GM12878 (cell line): ENCODE measurements around the gene CCND2. TPM values are rescaled to one million over a fixed set of nuclear protein-coding genes. Genes with fewer than 3 reads are reported as not detected.

ENCODE experiments used
- ASH2L ChIP-seq: fragments of 300-600, 200-600 bp; sonication (generic); IDR thresholded peaks from 2 replicates; pipeline ENCODE4 v1.6.1; 2017; ENCODE audit warnings: low read depth, mild to moderate bottlenecking, borderline replicate concordance
- BCL3 ChIP-seq: IDR thresholded peaks from 2 replicates; pipeline ENCODE4 v1.6.1; 2011; ENCODE audit warnings: borderline replicate concordance, low read depth, mild to moderate bottlenecking, moderate library complexity, low read length; ENCODE audit not compliant: insufficient read depth, poor library complexity, severe bottlenecking
- BMI1 ChIP-seq: fragments of 450-650 bp; IDR thresholded peaks from 2 replicates; pipeline ENCODE4 v1.6.1; 2016; ENCODE audit warnings: mild to moderate bottlenecking, moderate library complexity, borderline replicate concordance
- E4F1 ChIP-seq: fragments of 450-650 bp; IDR thresholded peaks from 2 replicates; pipeline ENCODE4 v1.6.1; 2018; ENCODE audit warnings: borderline replicate concordance, mild to moderate bottlenecking; ENCODE audit not compliant: partially characterized antibody
- IKZF1 ChIP-seq: fragments of 450-650 bp; conservative IDR thresholded peaks from 2 replicates; pipeline ENCODE4 v1.6.1; 2017; ENCODE audit warnings: antibody characterized with exemption, mild to moderate bottlenecking
- LARP7 ChIP-seq: fragments of 450-650 bp; IDR thresholded peaks from 2 replicates; pipeline ENCODE4 v1.6.1; 2017; ENCODE audit warnings: mild to moderate bottlenecking
- NBN ChIP-seq: fragments of 450-650 bp; IDR thresholded peaks from 2 replicates; pipeline ENCODE4 v1.6.1; 2016
- NFYA ChIP-seq: IDR thresholded peaks from 2 replicates; pipeline ENCODE4 v1.6.1; 2011; ENCODE audit warnings: low read depth, mild to moderate bottlenecking, low read length, improper control_type of control experiment, borderline replicate concordance
- NR2F1 ChIP-seq: fragments of 450-650 bp; conservative IDR thresholded peaks from 2 replicates; pipeline ENCODE4 v1.6.1; 2017; ENCODE audit warnings: mild to moderate bottlenecking
- PRDM15 ChIP-seq: fragments of 450-650 bp; formaldehyde crosslinking; IDR thresholded peaks from 2 replicates; pipeline ENCODE4 v1.4.0; 2020; ENCODE audit warnings: mild to moderate bottlenecking, moderate library complexity
- REST ChIP-seq: IDR thresholded peaks from 2 replicates; pipeline ENCODE4 v1.6.1; 2012; ENCODE audit warnings: mild to moderate bottlenecking, low read depth, low read length
- RFX5 ChIP-seq: IDR thresholded peaks from 2 replicates; pipeline ENCODE4 v1.6.1; 2011; ENCODE audit warnings: low read depth, low read length, improper control_type of control experiment
- RUNX3 ChIP-seq: IDR thresholded peaks from 2 replicates; pipeline ENCODE4 v1.6.1; 2012; ENCODE audit warnings: low read length, inconsistent platforms
- SIN3A ChIP-seq: IDR thresholded peaks from 2 replicates; pipeline ENCODE4 v1.6.1; 2012; ENCODE audit warnings: low read depth, low read length, improper control_type of control experiment
- STAT1 ChIP-seq: fragments of 450-650 bp; conservative IDR thresholded peaks from 2 replicates; pipeline ENCODE4 v1.6.1; 2014; ENCODE audit warnings: antibody characterized with exemption, mild to moderate bottlenecking
- STAT3 ChIP-seq: IDR thresholded peaks from 2 replicates; pipeline ENCODE4 v1.6.1; 2011; ENCODE audit warnings: low read depth, low read length, improper control_type of control experiment
- SUZ12 ChIP-seq: fragments of 200-600 bp; sonication (generic); IDR thresholded peaks from one replicate; pipeline ENCODE4 v1.6.1; 2018; ENCODE audit warnings: antibody characterized with exemption, mild to moderate bottlenecking; ENCODE audit not compliant: unreplicated experiment
- TCF7 ChIP-seq: IDR thresholded peaks from 2 replicates; pipeline ENCODE4 v1.6.1; 2014; ENCODE audit warnings: antibody characterized with exemption, borderline replicate concordance
- YY1 ChIP-seq: IDR thresholded peaks from 2 replicates; pipeline ENCODE4 v1.6.1; 2011; ENCODE audit warnings: low read depth, mild to moderate bottlenecking, low read length
- polyA plus RNA-seq, 11 experiments: library from polyadenylated mRNA; depleted of rRNA in 4 of 11; unstranded in 6 of 11; stranded (reverse) in 5 of 11; fragments of >200 nt; fragmentation: Nextera tagmentation in 4 of 11; fragmentation: Illumina TruSeq in 1 of 11; extraction: Ambion mirVana in 4 of 11; extraction: Trizol in 1 of 11; gene quantifications; 1 replicate in 1 of 11; 2 replicates in 10 of 11; pipeline versions ENCODE4 v1.2.1 to v1.2.3, GENCODE V29; 2011 to 2016; ENCODE audit warnings: inconsistent platforms in 2 of 11, missing spikeins in 2 of 11, low read depth in 1 of 11
- total RNA-seq, 4 experiments: library from RNA; depleted of rRNA in 3 of 4; stranded (reverse); fragments of >200 nt in 3 of 4; fragmentation: Illumina TruSeq in 1 of 4; extraction: Trizol in 1 of 4; gene quantifications; 2 replicates each; pipeline versions ENCODE4 v1.2.1 to v1.2.3, GENCODE V29; 2013 to 2021

CCND2 gene
- total and polyA plus RNA-seq, 10 of the 15 experiments (the other 5 are each of a cell fraction or from before 2014, with no cell fraction given): 30.1 to 263 (median 152) TPM

- no peak for TF ChIP-seq E4F1
- no peak for TF ChIP-seq NFYA
- no peak for TF ChIP-seq LARP7
- peak; percentile 85; the same call in 1 of the 2 replicates for TF ChIP-seq YY1
- TF ChIP-seq RFX5: peak; percentile 97
- peak; percentile 59; the same call in 1 of the 2 replicates for TF ChIP-seq RUNX3
- no peak for TF ChIP-seq IKZF1
- TF ChIP-seq NR2F1: no peak
- TF ChIP-seq NBN: no peak
- no peak for TF ChIP-seq SIN3A
- no peak for TF ChIP-seq ASH2L
- no peak for TF ChIP-seq REST
- no peak for TF ChIP-seq SUZ12
- no peak for TF ChIP-seq PRDM15 (CRISPR knock-in tag)
- TF ChIP-seq STAT1: 0 out of 2 replicates have a peak, but pooled peaks have one; percentile 37
- TF ChIP-seq BCL3: no peak
- TF ChIP-seq TCF7: peak; percentile 61
- no peak for TF ChIP-seq BMI1
- TF ChIP-seq STAT3: no peak
These were observed 1.7 kb upstream of the CCND2 start (continued) for GRCh38 chr12:4271717-4272423.
